HFFc6 (cell line): Measurements from ENCODE around the gene MED16. TPM values are rescaled to one million over a fixed set of nuclear protein-coding genes. Genes with fewer than 3 reads are reported as not detected.

Experiments
- DNase-seq: peaks from one replicate; pipeline ENCODE4 v3.0.0-alpha.2; 2018
- H3K27ac Mint-ChIP-seq: 2 replicates; pipeline ENCODE4 v1.8.0; 2020; ENCODE audit warnings: mild to moderate bottlenecking, mixed read lengths
- H3K27me3 Mint-ChIP-seq: 2 replicates; pipeline ENCODE4 v1.8.0; 2021; ENCODE audit warnings: mild to moderate bottlenecking, moderate library complexity, mixed read lengths; ENCODE audit not compliant: insufficient read depth
- H3K36me3 Mint-ChIP-seq: 2 replicates; pipeline ENCODE4 v1.8.0; 2021; ENCODE audit warnings: low read depth, mixed read lengths
- H3K4me1 Mint-ChIP-seq: 2 replicates; pipeline ENCODE4 v1.8.0; 2020; ENCODE audit warnings: low read depth, mixed read lengths
- H3K4me3 Mint-ChIP-seq: 2 replicates; pipeline ENCODE4 v1.8.0; 2020; ENCODE audit warnings: mild to moderate bottlenecking, moderate library complexity, mixed read lengths
- H3K9me3 Mint-ChIP-seq: 2 replicates; pipeline ENCODE4 v1.8.0; 2020; ENCODE audit warnings: mild to moderate bottlenecking, mixed read lengths
- CTCF ChIP-seq: fragments of 200-600 bp; sonication (generic); IDR thresholded peaks from 2 replicates; pipeline ENCODE4 v1.5.0; 2021; ENCODE audit warnings: antibody characterized with exemption, mild to moderate bottlenecking
- total RNA-seq, 6 experiments: library from RNA; stranded (reverse); fragmentation: NEBNext Ultra II Directional; extraction: Animal tissue kit (Norgen Biotek cat#: 25700); gene quantifications; 2 replicates in 1 of 6; 3 replicates in 5 of 6; pipeline ENCODE4 v1.2.3, GENCODE V29; 2021

The MED16 gene
- total RNA-seq, 6 experiments from 2014 or later = 58.1 to 91.0 (median 70.9) TPM

GRCh38 chr19:926589-927350 is 33.8 kb upstream of the MED16 start:
- Mint-ChIP-seq H3K36me3 (peaks cover 2% of the 10 kb centered on the region; the same call in 1 of the 2 replicates), H3K4me3 (peak overlapping the region; percentile 87), H3K4me1 (peaks cover 3% of the 10 kb centered on the region; the same call in 1 of the 2 replicates), H3K27ac (peak overlapping the region; percentile 66), H3K9me3 (no peaks in the 10 kb centered on the region), H3K27me3 (peaks cover 4% of the 10 kb centered on the region)
- TF ChIP-seq CTCF = no peak
- DNase-seq = no peak

GRCh38 chr19:926323-926588 is 33.3 kb upstream of the MED16 start:
- H3K27me3 Mint-ChIP-seq = peaks cover 6% of the 10 kb centered on the region
- H3K27ac Mint-ChIP-seq = no peak overlapping the region
- no peaks in the 10 kb centered on the region for H3K9me3 Mint-ChIP-seq

GRCh38 chr19:925526-926322 is 32.7 kb upstream of the MED16 start, which contains the start of gene ARID3A:
ARID3A (plus strand) TSS chr19:926035; CDS start chr19:929529, 3,494 bp downstream.
- H3K4me1 Mint-ChIP-seq = peaks cover 10% of the 10 kb centered on the region; the same call in 1 of the 2 replicates
- no peak; the same call in 1 of the 2 replicates for TF ChIP-seq CTCF
- H3K9me3 Mint-ChIP-seq = no peaks in the 10 kb centered on the region
- H3K27ac Mint-ChIP-seq = peak within 1 kb of the TSS; percentile 68
- no peaks in the 10 kb centered on the region; the same call in 1 of the 2 replicates for H3K36me3 Mint-ChIP-seq
- peaks cover 11% of the 10 kb centered on the region for H3K27me3 Mint-ChIP-seq
- peak within 1 kb of the TSS; percentile 87 for H3K4me3 Mint-ChIP-seq
- peak; percentile 78 for DNase-seq

More at GRCh38 chr19:926323-926588, 33.3 kb upstream of the MED16 start:
- DNase-seq = no peak
- Mint-ChIP-seq H3K36me3 (no peaks in the 10 kb centered on the region; the same call in 1 of the 2 replicates), H3K4me3 (peak overlapping the region; percentile 87), H3K4me1 (peaks cover 8% of the 10 kb centered on the region; the same call in 1 of the 2 replicates)
- TF ChIP-seq CTCF = no peak

GRCh38 chr19:925087-925525 is 32.1 kb upstream of the MED16 start:
- peak; percentile 39 for DNase-seq
- TF ChIP-seq CTCF = no peak
- Mint-ChIP-seq H3K27ac (peak overlapping the region; percentile 68), H3K36me3 (no peaks in the 10 kb centered on the region; the same call in 1 of the 2 replicates), H3K27me3 (peaks cover 13% of the 10 kb centered on the region), H3K4me3 (peak overlapping the region; percentile 86), H3K4me1 (peaks cover 10% of the 10 kb centered on the region; the same call in 1 of the 2 replicates), H3K9me3 (no peaks in the 10 kb centered on the region)

GRCh38 chr19:924553-925086 is 31.6 kb upstream of the MED16 start:
- Mint-ChIP-seq H3K36me3 (no peaks in the 10 kb centered on the region), H3K27ac (peak overlapping the region; percentile 63; the same call in 1 of the 2 replicates)
- DNase-seq = no peak

More at GRCh38 chr19:924553-925086, 31.6 kb upstream of the MED16 start:
- Mint-ChIP-seq H3K27me3 (peaks cover 13% of the 10 kb centered on the region), H3K9me3 (no peaks in the 10 kb centered on the region), H3K4me1 (peaks cover 10% of the 10 kb centered on the region; the same call in 1 of the 2 replicates), H3K4me3 (peak overlapping the region; percentile 86)
- TF ChIP-seq CTCF = no peak
